HG02885 (cell line): ENCODE measurements around the gene DHRS4.
"Not testable (repeated sequence)": the region's sequence is repeated elsewhere in the genome, so short reads cannot be mapped to it uniquely, and the experiment has no call there.

Source experiments
- ATAC-seq: cut with Tn5 transposase; IDR thresholded peaks from one replicate; pipeline ENCODE4 v1.9.1; 2021; ENCODE audit warnings: mild to moderate bottlenecking; ENCODE audit not compliant: unreplicated experiment, poor library complexity

Gene DHRS4

GRCh38 chr14:24015745-24016144, 62.2 kb downstream of the DHRS4 start:
- ATAC-seq, result not testable (repeated sequence)
